Fibroblast of villous mesenchyme (primary cell): ENCODE data around the gene SCAMP3. TPM values are rescaled to one million over a fixed set of nuclear protein-coding genes. Genes with fewer than 3 reads are reported as not detected.

Source experiments
- DNase-seq: peaks from one replicate; pipeline ENCODE4 v3.0.0-alpha.2; 2010; ENCODE audit warnings: low read depth
- H3K4me3 ChIP-seq: 2 replicates; pipeline ENCODE4 v1.5.1; 2011; ENCODE audit warnings: low read depth, mild to moderate bottlenecking, low read length
- total RNA-seq: library from RNA; depleted of rRNA; stranded (reverse); fragments of >200 nt; gene quantifications from 2 replicates; pipeline ENCODE4 v1.2.3, GENCODE V29; 2012
- TF ChIP-seq, protein P1 (sequence below): IDR thresholded peaks from 2 replicates; pipeline ENCODE4 v1.5.1; 2012; ENCODE audit warnings: low read depth, mild to moderate bottlenecking, low read length; ENCODE audit not compliant: insufficient read depth

The SCAMP3 gene
- total RNA-seq, 1 donor, result 33.7 TPM

DNA sequence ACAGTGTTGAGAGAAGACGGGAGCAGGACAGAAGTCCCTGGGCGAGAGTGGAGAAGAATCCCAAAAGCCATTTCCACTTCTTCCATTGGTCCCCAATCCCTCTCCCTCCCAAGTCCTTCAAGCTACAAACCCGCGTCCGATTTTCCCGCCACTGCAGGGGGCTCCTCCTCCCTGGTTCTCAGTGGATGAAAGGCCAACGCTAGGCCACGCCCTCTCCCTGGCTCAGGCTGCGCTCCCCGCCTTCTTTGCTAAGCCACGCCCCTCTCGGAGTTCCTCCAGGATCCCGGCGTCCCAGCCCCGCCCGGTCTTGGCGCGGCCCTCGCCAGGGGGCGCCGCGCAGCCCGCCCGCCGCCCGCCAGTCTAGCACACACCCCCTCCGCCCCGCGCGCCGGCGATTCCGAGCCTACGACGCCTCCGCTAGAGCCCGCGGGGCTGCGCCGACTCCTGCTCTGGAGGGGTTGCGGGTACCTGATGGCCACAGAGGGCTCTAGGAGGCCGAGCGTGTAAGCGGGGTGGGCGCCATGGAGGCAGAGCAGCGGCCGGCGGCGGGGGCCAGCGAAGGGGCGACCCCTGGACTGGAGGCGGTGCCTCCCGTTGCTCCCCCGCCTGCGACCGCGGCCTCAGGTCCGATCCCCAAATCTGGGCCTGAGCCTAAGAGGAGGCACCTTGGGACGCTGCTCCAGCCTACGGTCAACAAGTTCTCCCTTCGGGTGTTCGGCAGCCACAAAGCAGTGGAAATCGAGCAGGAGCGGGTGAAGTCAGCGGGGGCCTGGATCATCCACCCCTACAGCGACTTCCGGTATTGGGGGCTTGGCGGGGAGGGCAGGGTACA is 15.1 kb upstream of the SCAMP3 start, which contains the start of gene HCN3:
TSS of gene HCN3 (plus strand) at position 394 of the 832 bp plus-strand sequence. CDS start at position 522, 128 bp downstream.
- TF ChIP-seq, protein P1, sequence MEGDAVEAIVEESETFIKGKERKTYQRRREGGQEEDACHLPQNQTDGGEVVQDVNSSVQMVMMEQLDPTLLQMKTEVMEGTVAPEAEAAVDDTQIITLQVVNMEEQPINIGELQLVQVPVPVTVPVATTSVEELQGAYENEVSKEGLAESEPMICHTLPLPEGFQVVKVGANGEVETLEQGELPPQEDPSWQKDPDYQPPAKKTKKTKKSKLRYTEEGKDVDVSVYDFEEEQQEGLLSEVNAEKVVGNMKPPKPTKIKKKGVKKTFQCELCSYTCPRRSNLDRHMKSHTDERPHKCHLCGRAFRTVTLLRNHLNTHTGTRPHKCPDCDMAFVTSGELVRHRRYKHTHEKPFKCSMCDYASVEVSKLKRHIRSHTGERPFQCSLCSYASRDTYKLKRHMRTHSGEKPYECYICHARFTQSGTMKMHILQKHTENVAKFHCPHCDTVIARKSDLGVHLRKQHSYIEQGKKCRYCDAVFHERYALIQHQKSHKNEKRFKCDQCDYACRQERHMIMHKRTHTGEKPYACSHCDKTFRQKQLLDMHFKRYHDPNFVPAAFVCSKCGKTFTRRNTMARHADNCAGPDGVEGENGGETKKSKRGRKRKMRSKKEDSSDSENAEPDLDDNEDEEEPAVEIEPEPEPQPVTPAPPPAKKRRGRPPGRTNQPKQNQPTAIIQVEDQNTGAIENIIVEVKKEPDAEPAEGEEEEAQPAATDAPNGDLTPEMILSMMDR, result peak; percentile 36
- H3K4me3 ChIP-seq, result peak within 1 kb of the TSS; percentile 66
- peak; percentile 96 for DNase-seq

DNA sequence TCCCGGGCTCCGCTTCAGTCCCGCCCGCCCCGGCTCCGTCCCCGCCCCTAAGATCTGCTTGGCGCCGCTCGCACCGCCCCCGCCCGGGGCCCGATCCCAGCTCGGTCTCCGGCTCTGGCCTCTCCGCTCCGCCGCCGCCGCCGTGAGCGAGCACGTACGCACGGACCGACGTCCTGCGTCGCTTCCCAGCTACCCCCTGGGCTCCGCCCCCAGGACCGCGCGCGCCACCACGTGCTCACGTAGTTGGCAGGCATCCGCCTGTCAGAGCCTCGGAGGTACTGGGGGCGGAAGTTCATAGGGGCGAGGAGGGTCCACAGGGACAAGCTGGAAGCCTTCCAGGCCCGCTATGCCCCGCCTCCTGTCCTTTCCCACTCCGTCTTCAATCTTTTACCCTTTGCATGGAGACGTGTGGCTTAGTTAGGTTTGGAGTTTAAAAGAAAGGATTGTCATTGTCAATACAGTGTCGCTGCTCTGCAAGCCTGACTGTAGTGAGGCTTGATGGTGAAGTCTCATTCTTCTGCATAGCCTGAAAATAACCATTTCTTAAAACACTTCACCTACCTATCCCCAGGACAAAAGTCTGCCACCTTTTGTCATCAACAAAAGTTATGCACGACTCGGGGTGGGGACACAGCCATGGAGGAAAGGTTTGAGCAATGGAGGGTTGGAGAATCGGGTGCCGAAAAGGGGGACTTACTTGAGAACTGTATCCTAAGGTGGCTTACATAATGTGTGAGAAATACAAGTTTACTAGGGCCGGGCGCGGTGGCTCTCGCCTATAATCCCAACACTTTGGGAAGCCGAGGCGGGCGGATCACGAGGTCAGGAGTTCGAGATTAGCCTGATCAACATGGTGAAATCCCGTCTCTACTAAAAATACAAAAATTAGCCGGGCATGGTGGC is 11.4 kb upstream of the SCAMP3 start, which contains the start of gene CLK2:
TSS of gene CLK2 (minus strand) at position 162 of the 903 bp plus-strand sequence. CDS start 2,527 bp downstream, outside the sequence.
- TF ChIP-seq, protein P1, result no peak
- H3K4me3 ChIP-seq, result peak within 1 kb of the TSS; percentile 90
- peak; percentile 96 for DNase-seq

DNA sequence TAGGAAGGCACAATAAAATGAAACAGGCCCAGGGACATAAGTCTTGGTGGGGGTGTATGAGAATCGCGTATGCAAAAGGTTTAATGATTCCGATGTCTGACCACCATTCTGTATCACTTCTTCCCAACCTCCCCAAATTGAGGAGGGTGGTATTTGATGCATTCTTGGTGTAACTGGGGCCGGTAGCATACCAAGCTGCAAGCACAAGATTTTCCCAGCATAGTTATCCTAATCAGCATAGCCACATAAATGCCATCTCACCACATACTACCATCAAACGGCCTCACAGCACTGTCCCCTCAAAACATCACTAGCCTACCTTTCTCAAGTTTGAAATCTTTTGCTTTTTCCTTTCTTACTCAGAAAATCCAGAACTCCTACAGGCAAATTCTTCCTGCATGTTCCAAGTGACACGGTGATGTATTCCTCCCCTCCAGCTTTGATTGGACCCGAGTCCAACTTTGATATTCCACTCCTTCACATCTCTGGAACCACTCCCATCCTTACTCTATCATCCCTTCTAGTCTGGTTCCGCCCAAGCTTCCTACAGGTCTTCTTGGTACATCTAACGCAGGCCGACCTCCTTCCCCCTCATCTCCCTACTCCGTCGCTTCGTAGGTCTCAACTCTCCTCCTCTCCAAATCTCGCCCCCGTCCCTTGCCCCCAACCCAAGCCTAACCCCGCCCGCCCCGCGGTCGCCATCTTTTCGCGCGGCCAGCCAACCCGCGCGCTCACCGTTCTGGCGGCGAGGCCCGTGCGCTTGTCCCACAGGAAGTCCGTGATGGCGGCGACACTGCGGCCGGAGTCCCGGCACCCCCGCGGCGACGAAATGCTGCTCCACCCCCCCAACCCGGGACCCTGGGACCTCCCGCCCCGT is 10.5 kb upstream of the SCAMP3 start:
- peak overlapping the region; percentile 90 for H3K4me3 ChIP-seq
- DNase-seq, result peak; percentile 65
- TF ChIP-seq, protein P1, result no peak

DNA sequence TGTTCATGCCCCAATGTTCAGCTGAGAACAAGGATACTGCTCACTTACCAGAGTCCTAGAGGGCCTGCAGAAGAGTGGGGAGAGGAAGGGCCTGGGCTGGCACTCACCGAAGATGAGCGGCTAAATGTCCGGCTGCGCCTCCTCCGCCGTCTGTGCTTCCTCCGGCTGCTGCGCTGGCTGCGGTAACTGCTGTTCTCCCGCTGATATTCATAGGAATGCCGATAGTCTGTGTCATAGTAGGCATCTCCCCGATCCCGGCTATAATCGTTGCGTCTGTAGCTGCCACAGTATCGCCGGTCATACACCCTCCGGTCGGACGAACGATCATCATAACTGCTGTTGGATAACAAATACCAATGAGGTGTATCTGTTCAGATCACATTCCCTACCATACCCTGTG is 7.2 kb upstream of the SCAMP3 start:
- DNase-seq, result no peak
- TF ChIP-seq, protein P1, result no peak
- no peak overlapping the region for H3K4me3 ChIP-seq

DNA sequence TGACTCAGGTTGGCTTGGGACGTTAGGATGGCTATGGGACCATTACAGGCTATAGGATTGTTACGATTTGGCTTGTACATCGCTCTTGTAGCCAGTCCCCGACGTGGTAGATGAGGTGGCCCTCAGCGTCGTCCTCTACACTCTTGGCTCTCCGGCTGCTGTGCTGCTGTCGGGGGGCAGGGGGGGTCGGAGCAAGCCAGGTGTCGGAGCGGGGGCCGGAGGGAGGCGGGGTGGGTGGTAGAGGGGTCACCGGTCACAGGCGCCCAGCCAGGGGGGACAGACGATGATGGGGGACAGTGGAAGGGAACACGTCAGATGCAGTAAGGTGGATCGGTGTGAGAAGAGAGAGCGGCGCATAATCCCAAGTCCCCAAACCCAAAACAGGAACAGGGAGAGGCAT is 6.5 kb upstream of the SCAMP3 start:
- TF ChIP-seq, protein P1, result no peak
- DNase-seq, result no peak
- H3K4me3 ChIP-seq, result no peak overlapping the region

DNA sequence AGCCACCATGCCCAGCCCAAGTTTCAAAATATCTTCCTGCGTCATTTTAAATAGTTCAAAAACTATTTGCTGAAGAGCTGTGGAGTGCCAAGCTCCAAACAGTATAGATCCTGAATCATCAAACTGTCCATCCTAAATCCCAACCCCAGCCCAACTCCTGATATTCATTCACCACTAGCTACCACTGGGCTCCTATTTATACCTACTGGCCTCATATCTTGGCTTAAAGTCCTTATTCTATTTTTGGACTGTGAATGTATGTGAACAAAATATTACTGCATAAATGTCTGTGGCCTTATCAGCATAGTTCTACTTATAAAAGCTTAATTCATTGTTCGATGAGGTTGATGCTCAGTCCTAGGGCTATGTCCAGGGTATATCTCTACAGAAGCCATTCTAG is 5.2 kb upstream of the SCAMP3 start:
- H3K4me3 ChIP-seq, result no peak overlapping the region
- DNase-seq, result no peak
- TF ChIP-seq, protein P1, result no peak
